A549 treated with AZD9567 at 1 μM for 4 hours (cell line): Measurements from ENCODE around the gene RELB. TPM values are rescaled to one million over a fixed set of nuclear protein-coding genes. Genes with fewer than 3 reads are reported as not detected.

ENCODE experiments used
- total RNA-seq: library from RNA; stranded (reverse); fragments of 200-300 nt; extraction: Qiagen RNA extraction; gene quantifications from 5 replicates; pipeline ENCODE4 v1.2.3, GENCODE V29; 2022; ENCODE audit not compliant: insufficient read depth

Gene RELB, protein sequence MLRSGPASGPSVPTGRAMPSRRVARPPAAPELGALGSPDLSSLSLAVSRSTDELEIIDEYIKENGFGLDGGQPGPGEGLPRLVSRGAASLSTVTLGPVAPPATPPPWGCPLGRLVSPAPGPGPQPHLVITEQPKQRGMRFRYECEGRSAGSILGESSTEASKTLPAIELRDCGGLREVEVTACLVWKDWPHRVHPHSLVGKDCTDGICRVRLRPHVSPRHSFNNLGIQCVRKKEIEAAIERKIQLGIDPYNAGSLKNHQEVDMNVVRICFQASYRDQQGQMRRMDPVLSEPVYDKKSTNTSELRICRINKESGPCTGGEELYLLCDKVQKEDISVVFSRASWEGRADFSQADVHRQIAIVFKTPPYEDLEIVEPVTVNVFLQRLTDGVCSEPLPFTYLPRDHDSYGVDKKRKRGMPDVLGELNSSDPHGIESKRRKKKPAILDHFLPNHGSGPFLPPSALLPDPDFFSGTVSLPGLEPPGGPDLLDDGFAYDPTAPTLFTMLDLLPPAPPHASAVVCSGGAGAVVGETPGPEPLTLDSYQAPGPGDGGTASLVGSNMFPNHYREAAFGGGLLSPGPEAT
- 18.2 to 47.3 TPM (median 36.6 TPM) in 5 replicates for total RNA-seq

DNA sequence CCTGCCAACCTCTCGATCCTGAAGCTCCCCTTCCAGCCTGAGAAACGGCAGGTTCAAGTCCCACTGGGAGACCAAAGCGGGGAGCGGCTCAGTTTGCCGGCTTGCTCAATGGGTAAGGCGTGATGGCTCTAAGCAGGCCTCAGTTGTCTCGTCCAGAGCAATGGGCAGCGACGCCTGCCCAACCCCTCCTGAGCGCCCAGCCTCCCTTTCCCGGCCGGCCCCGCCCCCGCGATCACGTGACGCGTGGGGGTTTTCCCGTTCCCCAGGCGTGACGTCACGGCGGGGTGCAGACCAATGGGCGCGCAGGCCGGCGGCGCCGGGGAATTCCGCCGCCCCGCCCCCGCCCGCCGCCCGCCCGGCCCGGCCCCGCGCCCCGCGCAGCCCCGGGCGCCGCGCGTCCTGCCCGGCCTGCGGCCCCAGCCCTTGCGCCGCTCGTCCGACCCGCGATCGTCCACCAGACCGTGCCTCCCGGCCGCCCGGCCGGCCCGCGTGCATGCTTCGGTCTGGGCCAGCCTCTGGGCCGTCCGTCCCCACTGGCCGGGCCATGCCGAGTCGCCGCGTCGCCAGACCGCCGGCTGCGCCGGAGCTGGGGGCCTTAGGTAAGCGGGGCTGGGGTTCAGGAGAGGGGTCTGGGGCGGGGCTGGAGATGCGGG is at the start of gene RELB:
TSS of gene RELB (plus strand) at position 378 of the 653 bp plus-strand sequence. CDS start at position 494, 116 bp downstream.

GRCh38 chr19:44954649-44955504 is 46.4 kb upstream of the RELB start, which contains the start of gene CLPTM1:
Gene CLPTM1, plus strand, starts transcription at chr19:44955380. Its CDS starts 16 bp downstream, at chr19:44955396.

DNA sequence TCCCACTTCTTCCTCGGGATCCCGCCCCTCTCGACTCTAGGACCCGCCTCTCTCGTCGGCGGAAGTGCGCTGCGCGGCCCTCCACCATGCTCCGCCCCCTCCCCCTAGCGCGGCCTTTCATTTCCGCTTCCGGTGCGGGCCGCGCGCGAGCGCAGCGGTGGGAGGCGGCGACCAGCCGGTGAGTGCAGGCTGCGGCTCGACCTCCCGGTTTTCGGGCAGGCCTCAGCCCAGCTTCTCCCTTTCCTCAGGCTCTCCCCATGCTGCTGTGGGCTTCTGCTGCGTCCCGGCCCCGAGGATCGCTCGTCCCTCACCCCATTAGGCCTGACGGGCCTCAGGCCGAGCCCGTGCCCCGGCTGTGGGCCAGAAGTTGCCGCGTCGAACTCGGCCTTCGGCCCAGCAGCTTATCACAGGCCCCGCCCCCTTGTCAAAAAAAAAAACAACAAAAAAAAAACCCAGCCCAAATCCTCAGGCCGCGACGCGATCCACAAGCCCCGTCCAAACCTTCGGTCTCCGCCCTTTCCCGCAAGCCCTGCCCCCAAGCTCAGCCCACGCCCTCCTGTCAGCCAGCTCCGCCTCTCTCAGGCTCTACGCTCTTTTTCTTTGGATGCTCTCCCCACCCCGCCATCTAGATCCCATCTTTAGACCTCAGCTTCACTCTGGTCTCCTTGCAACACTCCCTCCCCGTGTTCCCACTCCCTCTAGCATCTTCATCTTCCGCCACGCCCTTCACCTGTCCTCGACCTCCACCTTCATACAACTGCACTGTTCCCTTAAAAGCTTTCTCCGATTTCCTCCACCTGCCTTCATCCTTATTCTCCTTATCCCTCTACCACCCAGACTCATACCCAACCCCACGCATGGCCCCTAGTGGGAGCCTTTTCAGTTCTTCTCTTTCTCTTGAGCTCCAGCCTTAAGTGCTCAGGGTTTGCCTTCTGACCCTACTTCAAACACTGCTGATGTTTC is 37.9 kb downstream of the RELB start, which contains the start of gene CLASRP:
TSS of gene CLASRP (plus strand) at position 115 of the 963 bp plus-strand sequence. CDS start 1,168 bp downstream, outside the sequence.

GRCh38 chr19:45076029-45076850 is 75.0 kb downstream of the RELB start, which contains the start of gene ZNF296:
Gene ZNF296, minus strand, starts transcription at chr19:45076478. Its CDS starts 105 bp downstream, at chr19:45076373.

GRCh38 chr19:45079063-45079910 is 78.0 kb downstream of the RELB start, which contains the start of gene GEMIN7:
Gene GEMIN7, plus strand, starts transcription at chr19:45079260. Its CDS starts 10,855 bp downstream, at chr19:45090115.

Other genes with a start within 250 kb of the RELB start
- not detected in 5 replicates for gene CBLC, start 223.6 kb upstream of the RELB start, total RNA-seq
- 53.6 to 84.4 TPM (median 82.5 TPM) in 5 replicates for gene BCAM, start 192.4 kb upstream of the RELB start, total RNA-seq
- gene NECTIN2, start 155.2 kb upstream of the RELB start, total RNA-seq = 57.3 to 79.5 TPM (median 73.5 TPM) in 5 replicates
- gene TOMM40, start 110.2 kb upstream of the RELB start, total RNA-seq = 222 to 250 TPM (median 240 TPM) in 5 replicates
- gene APOE, start 95.7 kb upstream of the RELB start, total RNA-seq = 12.6 to 20.0 TPM (median 15.3 TPM) in 5 replicates
- 74.0 to 128 TPM (median 117 TPM) in 5 replicates for gene APOC1, start 86.9 kb upstream of the RELB start, total RNA-seq
- not detected in 5 replicates for gene APOC4, start 59.2 kb upstream of the RELB start, total RNA-seq
- not detected in 5 replicates for gene APOC2, start 55.4 kb upstream of the RELB start, total RNA-seq
- 149 to 198 TPM (median 172 TPM) in 5 replicates for gene CLPTM1, start 46.1 kb upstream of the RELB start, total RNA-seq
- 32.1 to 79.8 TPM (median 76.7 TPM) in 5 replicates for gene CLASRP, start 37.6 kb downstream of the RELB start, total RNA-seq
- gene ZNF296, start 75.0 kb downstream of the RELB start, total RNA-seq = 14.1 to 18.2 TPM (median 16.0 TPM) in 5 replicates
- 88.7 to 119 TPM (median 100 TPM) in 5 replicates for gene GEMIN7, start 77.8 kb downstream of the RELB start, total RNA-seq
- gene PPP1R37, start 91.7 kb downstream of the RELB start, total RNA-seq = 16.0 to 39.6 TPM (median 38.4 TPM) in 5 replicates
- gene NKPD1, start 159.5 kb downstream of the RELB start, total RNA-seq = 0.28 to 0.40 TPM (median 0.35 TPM) in 4 of 5 replicates, not detected in the other
- gene TRAPPC6A, start 176.8 kb downstream of the RELB start, total RNA-seq = 35.3 to 48.3 TPM (median 43.4 TPM) in 5 replicates
- 18.7 to 23.9 TPM (median 21.8 TPM) in 5 replicates for gene BLOC1S3, start 177.3 kb downstream of the RELB start, total RNA-seq
- gene EXOC3L2, start 243.9 kb downstream of the RELB start, total RNA-seq = 1.2 to 2.0 TPM (median 1.6 TPM) in 4 of 5 replicates, not detected in the other
- 6.2 to 9.4 TPM (median 7.8 TPM) in 5 replicates for gene MARK4, start 249.8 kb downstream of the RELB start, total RNA-seq